ENCODE measurements around the gene RAX.

RAX gene

DNA sequence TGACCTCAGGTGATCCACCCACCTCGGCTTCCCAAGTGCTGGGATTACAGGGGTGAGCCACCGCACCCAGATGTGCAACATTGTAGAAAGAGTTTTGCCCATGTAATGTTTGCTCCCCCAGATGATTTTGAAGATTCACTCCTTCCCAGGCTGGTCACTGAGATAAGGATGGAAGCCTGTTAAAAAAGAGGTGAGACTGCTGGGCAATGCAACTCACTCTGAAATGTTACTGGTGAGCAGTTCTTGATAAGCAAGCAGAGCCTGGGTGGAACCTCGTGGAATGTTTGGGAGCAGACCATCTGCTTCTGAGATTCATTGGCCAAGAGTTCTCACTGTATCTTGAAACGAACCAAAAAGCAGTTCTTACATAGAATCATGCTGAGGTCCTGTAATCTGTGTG lies 33.6 kb downstream of the RAX start:
- no peak for DNase-seq

DNA sequence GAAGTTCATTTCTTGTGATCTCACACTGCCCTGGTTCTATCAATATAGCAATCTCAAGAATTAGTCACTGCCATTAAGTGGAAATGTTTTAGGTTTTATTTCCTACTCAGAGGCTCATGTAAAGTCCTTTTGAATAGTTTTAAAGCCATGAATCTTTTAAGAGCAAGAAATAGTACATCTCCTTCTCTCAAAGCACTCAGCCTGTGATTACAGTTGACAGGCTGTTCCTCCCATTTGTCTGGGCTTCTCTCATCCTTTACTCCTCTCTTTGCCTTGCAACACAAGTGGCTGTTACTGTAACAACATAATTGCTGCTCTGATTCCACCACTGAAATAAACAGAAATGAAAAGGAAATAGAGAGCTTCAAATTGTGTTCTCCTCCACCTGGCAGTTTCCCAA lies 34.9 kb downstream of the RAX start:
- no peak for DNase-seq

DNA sequence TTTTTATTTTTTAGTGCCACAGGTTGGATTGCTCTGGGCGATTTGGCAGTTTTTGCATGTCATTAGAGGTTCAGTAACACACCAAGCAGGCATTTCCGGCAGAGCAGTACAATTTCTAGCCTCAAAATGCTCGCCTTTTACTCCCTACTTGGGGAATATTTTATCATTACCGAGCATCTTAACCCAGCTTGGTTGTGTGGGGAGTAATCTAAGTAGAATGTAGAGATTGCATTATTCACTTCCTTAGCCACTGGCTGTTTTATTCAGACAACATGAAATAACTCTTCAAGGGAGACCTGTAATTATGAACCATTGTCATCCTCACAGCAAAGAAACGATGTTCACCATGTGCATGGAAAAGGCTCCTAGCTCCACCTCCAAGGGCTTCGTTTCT lies 40.2 kb downstream of the RAX start:
- DNase-seq = no peak

DNA sequence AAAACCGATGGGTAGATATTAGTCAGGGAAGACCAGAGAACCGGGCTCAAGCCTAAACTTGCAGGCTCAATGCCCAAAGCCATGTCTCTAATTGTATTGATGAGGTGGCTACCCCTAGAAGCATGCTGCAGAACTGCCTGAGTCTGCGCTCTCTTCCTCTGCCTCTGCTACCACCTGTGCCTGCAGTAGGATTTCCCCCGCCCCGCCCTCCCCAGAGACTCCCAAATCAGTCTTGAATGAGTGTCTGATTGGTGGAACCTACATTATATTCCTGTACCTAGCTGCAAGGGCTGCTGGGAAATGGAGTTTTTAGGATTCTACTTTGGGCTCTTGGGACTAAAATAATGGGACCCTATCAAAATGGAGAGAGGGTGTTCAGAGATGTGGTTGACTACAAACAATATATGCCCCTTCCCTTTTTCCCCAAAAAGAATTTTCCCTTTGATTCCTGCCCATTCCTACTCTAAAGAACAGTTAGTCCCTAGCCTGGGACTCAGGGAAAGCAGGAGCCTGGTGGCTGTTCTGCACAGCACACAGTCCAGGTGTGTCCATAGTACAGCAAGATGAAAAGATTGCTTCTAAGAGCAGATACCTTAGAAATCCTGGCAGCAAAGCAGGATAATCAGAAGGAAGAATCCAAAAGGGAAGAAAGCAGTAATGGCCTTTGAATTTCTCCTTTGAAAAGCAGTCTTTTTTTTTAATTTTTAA lies 40.8 kb downstream of the RAX start:
- no peak for DNase-seq

DNA sequence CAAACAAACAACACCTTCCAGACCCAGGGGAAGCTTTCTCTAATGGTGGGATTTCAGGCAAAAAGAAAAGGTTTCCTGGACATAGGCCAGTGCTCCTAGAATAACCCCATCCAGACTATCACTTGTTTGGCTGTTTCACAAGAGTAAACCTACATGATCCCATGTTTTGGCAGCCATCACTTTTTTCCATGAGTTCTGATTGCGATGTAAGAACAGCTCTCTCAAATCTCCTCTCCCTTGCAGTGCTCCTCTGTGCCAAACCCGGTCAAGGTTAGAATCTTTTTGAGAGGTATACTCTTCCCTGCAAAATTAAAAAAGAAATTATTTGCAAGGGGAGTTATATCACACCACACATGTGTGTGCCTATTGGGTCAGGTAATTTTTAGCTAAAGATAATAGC lies 41.4 kb downstream of the RAX start:
- DNase-seq = no peak

DNA sequence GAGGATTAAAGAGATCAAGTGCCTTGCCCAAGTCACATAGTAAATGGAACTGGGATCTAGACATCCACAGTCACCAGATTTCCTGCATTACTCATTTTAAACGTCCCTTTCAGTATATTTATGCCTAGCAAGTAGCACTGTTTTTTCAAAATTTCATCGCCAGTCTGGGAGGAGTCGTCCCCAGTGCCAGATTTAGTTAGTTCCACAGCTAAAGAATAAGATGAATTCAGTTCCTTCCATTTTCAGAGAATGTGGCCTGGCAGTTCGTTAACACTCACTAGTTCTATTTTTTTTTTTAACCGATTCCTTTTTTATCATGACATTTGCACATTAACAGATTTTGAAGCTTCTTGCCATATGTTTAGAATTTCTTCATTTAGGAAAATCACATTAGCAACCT lies 42.1 kb downstream of the RAX start:
- no peak for DNase-seq

DNA sequence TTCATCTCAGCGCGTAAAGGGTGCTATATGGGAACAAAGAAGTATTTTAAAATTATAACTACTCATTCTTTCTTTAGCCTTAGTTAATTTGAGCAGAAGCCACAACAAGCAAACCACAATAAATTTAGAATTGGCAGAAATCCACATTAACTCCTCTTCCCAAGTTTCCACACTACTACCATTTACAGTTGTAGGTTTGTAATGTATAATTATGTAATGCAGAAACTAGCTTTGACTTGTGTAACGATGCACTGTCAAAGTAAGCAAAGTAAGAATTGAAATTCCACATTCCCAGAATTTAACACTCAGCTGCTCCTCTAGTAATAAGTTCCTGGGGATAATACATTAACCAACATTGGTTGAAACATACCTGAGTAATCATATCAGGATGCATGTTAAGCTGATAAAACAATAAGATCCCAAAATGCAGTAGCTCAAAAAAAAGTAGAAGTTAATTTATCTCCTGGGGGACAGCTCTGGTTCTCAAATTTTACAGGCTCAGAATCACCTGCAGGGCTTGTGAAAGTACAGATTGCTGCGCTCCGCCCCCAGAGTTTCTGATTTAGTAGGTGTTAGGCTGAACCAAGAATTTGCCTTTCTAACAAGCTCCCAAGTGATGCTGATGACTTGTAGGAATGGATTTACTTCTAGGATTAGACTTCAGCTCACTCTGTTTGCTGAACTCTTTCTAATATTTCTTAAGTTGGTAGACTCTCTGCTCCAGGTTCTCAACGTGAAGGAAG lies 43.4 kb downstream of the RAX start:
- DNase-seq = no peak

DNA sequence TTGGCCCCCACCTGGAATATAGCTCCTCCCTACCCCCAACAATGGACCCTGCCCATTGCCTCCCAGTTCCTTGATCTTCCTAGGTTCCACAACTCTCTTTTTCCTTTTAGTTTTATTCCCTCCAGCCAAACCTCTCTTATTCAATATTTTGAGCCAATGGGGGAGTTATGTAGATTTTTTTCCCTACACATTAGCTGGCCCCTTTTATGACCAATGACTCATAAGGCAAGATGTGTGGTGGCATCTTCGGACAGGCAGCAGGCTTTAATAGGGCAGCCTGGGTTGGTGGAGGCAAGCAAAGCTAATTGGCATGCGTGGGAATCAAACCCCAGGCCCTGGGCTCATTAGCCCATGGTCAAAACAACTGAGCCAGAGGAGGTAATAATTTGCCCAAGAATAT lies 44.1 kb downstream of the RAX start:
- no peak for DNase-seq

DNA sequence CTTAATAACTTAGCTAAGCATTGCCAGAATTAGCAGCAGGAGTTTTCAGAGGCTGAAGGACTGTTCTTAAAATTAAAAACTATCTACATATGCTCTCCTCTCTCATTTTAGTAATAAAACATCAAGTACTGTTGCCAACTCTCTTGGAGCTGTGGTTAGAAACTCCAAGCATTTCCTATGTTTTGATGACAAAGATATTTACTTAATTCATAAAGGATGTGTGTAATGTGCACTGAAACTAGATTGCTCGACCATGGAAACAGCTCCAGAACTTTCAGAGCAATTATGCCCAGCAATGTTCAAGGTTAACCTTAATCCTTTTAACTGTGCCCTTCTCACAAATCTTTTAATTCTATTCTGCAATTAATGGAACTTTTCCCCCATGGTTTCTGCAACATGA lies 44.9 kb downstream of the RAX start:
- no peak for DNase-seq

DNA sequence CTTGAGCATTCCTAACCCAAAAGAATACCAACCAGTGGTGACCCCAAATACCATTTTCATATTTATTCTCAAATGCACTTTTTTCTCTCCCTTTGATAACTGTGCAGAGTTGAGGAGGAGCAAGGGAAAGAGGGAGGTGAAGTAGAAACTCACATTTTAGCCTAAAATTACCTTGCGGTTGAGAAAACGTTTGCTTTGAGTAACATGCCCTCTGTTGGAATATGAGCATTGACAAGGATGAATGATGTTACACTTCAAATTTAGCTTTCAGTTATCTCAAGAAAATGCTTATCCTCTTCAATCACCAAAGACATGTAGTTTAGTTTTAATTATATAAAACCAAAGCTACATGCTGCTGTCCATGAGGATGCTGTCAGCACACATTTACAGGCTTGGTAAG lies 50.9 kb downstream of the RAX start:
- no peak for DNase-seq

DNA sequence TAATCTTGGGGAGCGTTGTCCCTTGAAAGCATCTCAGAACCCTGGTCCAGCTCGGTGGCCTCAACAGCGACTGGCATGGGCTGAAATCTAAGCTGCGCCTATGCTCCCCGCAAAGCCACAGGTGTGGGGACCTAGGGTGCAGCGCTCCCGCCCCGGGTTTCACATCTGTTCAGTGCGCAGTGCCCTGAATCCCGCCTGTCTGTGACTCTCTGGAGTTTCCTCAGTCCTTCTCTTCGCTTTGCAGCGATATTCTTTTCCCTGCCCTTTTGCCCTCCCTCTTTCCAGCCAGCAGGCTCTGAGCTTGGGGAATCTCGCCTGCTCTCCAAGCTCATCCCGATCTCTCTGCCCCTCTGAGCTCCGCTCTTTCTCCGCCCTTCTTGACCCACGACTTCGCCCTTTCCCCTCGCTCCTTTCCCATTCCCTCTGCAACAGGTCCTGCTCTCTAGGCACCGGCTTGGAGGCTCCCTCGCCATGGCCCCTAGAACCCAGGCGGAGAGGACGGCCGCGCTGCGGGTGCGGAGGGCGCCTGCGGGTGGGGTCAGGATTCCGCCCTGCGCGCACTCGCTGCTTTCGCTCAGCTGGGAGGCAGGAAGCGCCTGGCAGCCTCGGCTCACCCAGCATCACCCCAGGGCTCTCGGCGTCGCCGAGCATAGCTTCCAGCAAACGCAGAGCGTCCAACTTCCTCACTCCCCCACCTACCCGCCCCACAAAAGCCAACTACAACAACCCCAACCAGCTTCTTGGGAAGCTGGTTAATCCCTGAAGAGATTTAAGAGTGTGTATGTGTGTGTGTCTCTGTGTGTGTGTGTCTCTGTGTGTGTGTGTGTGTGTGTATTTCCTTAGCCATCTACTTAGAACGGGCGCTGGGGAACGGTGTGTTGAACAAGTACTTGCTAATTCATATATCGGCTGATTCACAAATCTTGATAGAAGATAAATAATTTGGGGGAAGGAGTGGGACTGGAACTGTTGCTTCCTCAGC lies 52.2 kb downstream of the RAX start:
- no peak for DNase-seq

DNA sequence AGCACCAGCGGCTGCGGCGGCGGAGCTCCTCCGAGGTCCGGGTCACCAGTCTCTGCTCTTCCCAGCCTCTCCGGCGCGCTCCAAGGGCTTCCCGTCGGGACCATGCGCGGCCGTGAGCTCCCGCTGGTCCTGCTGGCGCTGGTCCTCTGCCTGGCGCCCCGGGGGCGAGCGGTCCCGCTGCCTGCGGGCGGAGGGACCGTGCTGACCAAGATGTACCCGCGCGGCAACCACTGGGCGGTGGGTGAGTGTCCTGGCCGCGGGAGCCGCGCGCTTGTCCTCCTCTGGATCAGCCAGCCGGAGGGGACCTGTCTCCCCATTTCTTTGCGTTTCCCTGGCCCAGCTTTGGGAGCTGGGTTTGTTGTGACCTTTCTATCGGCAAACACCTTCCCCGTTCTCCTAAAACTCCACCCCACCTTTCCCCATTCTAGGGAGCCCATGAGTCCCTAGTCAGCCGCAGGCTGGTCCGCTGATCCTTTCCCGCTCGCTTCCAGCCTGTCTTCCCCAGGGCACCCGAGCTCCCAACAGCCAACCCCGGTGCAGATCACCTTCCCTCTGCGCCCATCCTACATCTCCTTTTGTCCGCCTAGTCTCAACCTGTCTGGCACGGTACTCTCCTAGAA lies 53.0 kb downstream of the RAX start:
- DNase-seq = no peak

DNA sequence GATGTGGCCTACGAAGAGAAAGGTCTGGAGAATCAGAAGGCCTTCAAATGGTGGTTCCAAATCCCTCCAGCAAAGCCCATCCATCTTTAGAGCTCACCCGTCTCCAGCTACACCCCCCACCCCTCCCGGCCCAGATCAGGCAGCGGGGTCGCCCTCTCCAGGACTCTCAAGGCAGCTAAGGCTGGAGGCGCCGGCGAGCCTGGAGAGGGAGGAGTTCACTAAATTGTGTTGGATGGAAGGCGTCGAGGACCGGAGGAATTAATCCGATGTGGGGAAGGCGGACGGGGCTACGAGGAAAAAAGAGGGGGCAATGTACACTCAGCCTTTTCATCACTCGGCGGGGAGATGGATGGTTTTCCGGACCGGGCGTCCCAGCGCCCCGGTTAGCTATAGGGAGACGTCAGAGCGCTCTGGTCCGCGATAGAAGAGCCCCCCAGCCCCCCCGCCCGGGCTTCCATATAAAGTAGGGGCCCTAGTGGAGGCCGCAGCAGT lies 53.5 kb downstream of the RAX start, which contains the start of gene GRP:
Gene GRP (plus strand): TSS at position 487 of the 492 bp plus-strand sequence. CDS start 108 bp downstream, outside the sequence.
- no peak for DNase-seq

DNA sequence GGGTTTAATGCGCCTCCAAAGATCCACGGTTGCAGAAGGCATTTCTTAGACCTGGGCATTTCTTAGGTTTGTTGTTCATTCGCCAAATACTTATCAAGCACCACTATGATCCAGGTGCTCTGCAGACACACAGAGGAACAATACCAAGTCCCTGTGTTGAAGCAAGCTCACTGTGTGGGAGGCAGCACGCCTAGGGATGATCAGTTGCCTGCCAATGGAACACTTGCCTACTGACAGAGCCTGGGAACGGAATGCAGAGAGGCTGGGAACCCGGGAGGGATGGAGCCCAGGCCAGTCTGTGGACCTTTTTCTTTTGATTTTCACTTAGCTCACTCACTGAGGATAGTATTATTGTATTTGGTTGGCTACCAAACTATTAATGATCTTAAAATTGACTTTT lies 55.2 kb downstream of the RAX start:
- no peak for DNase-seq

Data from NCI-H446 (cell line).